H1 (cell line): ENCODE results near the gene ZNF283. TPM values are rescaled to one million over a fixed set of nuclear protein-coding genes. Genes with fewer than 3 reads are reported as not detected.

Experiments used
- CTCF ChIA-PET: fragments of 300-600 bp; sonication (Branson Sonifier 250); formaldehyde crosslinking; loops from one replicate; lab custom pipeline; 2021; ENCODE audit not compliant: partially characterized antibody; lab: Charles Lee
- POLR2A ChIA-PET: fragments of 300-600 bp; sonication (Branson Sonifier 250); formaldehyde crosslinking; loops from one replicate; lab custom pipeline; 2021; ENCODE audit warnings: inconsistent platforms; ENCODE audit not compliant: partially characterized antibody; lab: Charles Lee
- DNase-seq, 2 experiments: peaks; one replicate each; pipeline versions ENCODE4 v3.0.0 to v3.0.0-alpha.2; 2010 to 2022; ENCODE audit warnings: low spot score in 2 of 2, low read depth in 1 of 2, mixed read lengths in 1 of 2
- FAIRE-seq: peaks from 2 replicates; lab custom pipeline; 2011; peaks lifted over from hg19 to GRCh38; lab: Jason Lieb, UNC
- H2AFZ ChIP-seq: 2 replicates; pipeline ENCODE4 v1.8.1; 2012; ENCODE audit warnings: low read length, inconsistent platforms
- H2AK5ac ChIP-seq: 2 replicates; pipeline ENCODE4 v1.6.1; 2013; ENCODE audit warnings: low read depth, low read length
- H2BK120ac ChIP-seq: replicated peaks from 2 replicates; pipeline ENCODE3; 2013; ENCODE audit warnings: low read depth, low read length, inconsistent platforms
- H2BK12ac ChIP-seq: 2 replicates; pipeline ENCODE4 v1.6.1; 2013; ENCODE audit warnings: low read depth, low read length
- H2BK15ac ChIP-seq: 2 replicates; pipeline ENCODE4 v1.6.1; 2013; ENCODE audit warnings: low read length
- H2BK20ac ChIP-seq: 2 replicates; pipeline ENCODE4 v1.6.1; 2013; ENCODE audit warnings: low read length
- H2BK5ac ChIP-seq: 2 replicates; pipeline ENCODE4 v1.6.1; 2013; ENCODE audit warnings: low read depth, low read length
- H3K14ac ChIP-seq: 2 replicates; pipeline ENCODE4 v1.6.1; 2013; ENCODE audit warnings: inconsistent platforms; ENCODE audit not compliant: insufficient read length
- H3K18ac ChIP-seq: 2 replicates; pipeline ENCODE4 v1.6.1; 2013; ENCODE audit warnings: low read length; ENCODE audit errors: extremely low read depth
- H3K23ac ChIP-seq: 2 replicates; pipeline ENCODE4 v1.6.1; 2013; ENCODE audit warnings: inconsistent platforms; ENCODE audit not compliant: insufficient read length
- H3K23me2 ChIP-seq: 2 replicates; pipeline ENCODE4 v1.6.1; 2013; ENCODE audit warnings: low read depth, low read length
- H3K27ac ChIP-seq: 2 replicates; pipeline ENCODE4 v1.6.1; 2011; ENCODE audit warnings: low read depth, low read length, inconsistent platforms
- H3K27me3 ChIP-seq, 4 experiments: replicated peaks in 1 of 4; 1 replicate in 1 of 4; 2 replicates in 3 of 4; pipeline versions ENCODE4 v1.6.1 to v1.8.1; 2011 to 2013; ENCODE audit warnings: low read length in 3 of 4, mild to moderate bottlenecking in 3 of 4, inconsistent platforms in 2 of 4, mixed read lengths in 2 of 4, moderate library complexity in 1 of 4; ENCODE audit not compliant: control insufficient read depth in 3 of 4, insufficient read depth in 3 of 4; ENCODE audit errors: extremely low read depth in 1 of 4
- H3K36me3 ChIP-seq, 4 experiments: 2 replicates each; pipeline versions ENCODE4 v1.6.1 to v1.8.1; 2011 to 2013; ENCODE audit warnings: mild to moderate bottlenecking in 4 of 4, low read length in 3 of 4, moderate library complexity in 2 of 4, control low read depth in 1 of 4, inconsistent platforms in 1 of 4; ENCODE audit not compliant: insufficient read depth in 4 of 4, control insufficient read depth in 2 of 4
- H3K4ac ChIP-seq: replicated peaks from 2 replicates; pipeline ENCODE3; 2013; ENCODE audit warnings: low read length, low read depth, mixed read lengths, inconsistent platforms; ENCODE audit not compliant: insufficient read length
- H3K4me1 ChIP-seq, 4 experiments: replicated peaks in 1 of 4; 1 replicate in 1 of 4; 2 replicates in 3 of 4; pipeline versions ENCODE4 v1.6.1 to v1.8.1; 2011 to 2013; ENCODE audit warnings: low read length in 3 of 4, inconsistent platforms in 2 of 4, mixed read lengths in 1 of 4; ENCODE audit not compliant: insufficient read depth in 4 of 4, control insufficient read depth in 3 of 4
- H3K4me2 ChIP-seq, 2 experiments: 2 replicates each; pipeline versions ENCODE4 v1.6.1 to v1.8.1; 2011 to 2013; ENCODE audit warnings: low read depth in 2 of 2, low read length in 2 of 2, control low read depth in 1 of 2, inconsistent platforms in 1 of 2, mild to moderate bottlenecking in 1 of 2; ENCODE audit not compliant: insufficient read depth in 1 of 2
- H3K4me3 ChIP-seq, 4 experiments: fragments of 200-600, 300-600 bp in 1 of 4; sonication (generic), shearing (Covaris generic), sonication (Bioruptor Twin) in 1 of 4; 2 replicates each; pipeline versions ENCODE4 v1.5.1 to v1.8.1; 2011 to 2016; ENCODE audit warnings: low read length in 4 of 4, low read depth in 3 of 4, control low read depth in 2 of 4, inconsistent platforms in 2 of 4, mild to moderate bottlenecking in 2 of 4, mixed read lengths in 1 of 4, moderate library complexity in 1 of 4; ENCODE audit not compliant: insufficient read depth in 2 of 4; ENCODE audit errors: extremely low read depth in 1 of 4
- H3K56ac ChIP-seq: replicated peaks from 2 replicates; pipeline ENCODE3; 2013; ENCODE audit warnings: low read depth, mild to moderate bottlenecking, mixed read lengths, low read length, inconsistent platforms; ENCODE audit not compliant: insufficient read length
- H3K79me1 ChIP-seq: 2 replicates; pipeline ENCODE4 v1.6.1; 2013; ENCODE audit warnings: low read depth, low read length, control low read depth
- H3K79me2 ChIP-seq, 2 experiments: 2 replicates each; pipeline versions ENCODE4 v1.6.1 to v1.8.1; 2012 to 2013; ENCODE audit warnings: low read length in 2 of 2, mild to moderate bottlenecking in 2 of 2, inconsistent platforms in 1 of 2; ENCODE audit not compliant: insufficient read depth in 2 of 2, control insufficient read depth in 1 of 2
- H3K9ac ChIP-seq, 4 experiments: replicated peaks in 1 of 4; 1 replicate in 1 of 4; 2 replicates in 3 of 4; pipeline versions ENCODE4 v1.6.1 to v1.8.1; 2011 to 2013; ENCODE audit warnings: low read depth in 3 of 4, low read length in 3 of 4, control low read depth in 2 of 4, mild to moderate bottlenecking in 2 of 4, moderate library complexity in 2 of 4, inconsistent platforms in 1 of 4; ENCODE audit errors: extremely low read depth in 1 of 4
- H3K9me3 ChIP-seq, 2 experiments: 2 replicates each; pipeline versions ENCODE4 v1.6.1 to v1.8.1; 2012 to 2013; ENCODE audit warnings: mild to moderate bottlenecking in 2 of 2, moderate library complexity in 2 of 2, control low read depth in 1 of 2, inconsistent platforms in 1 of 2, low read depth in 1 of 2, low read length in 1 of 2, mixed read lengths in 1 of 2; ENCODE audit not compliant: insufficient read depth in 2 of 2
- H4K20me1 ChIP-seq, 2 experiments: replicated peaks in 1 of 2; 2 replicates each; pipeline versions ENCODE3 to v1.8.1; 2011 to 2013; ENCODE audit warnings: inconsistent platforms in 2 of 2, low read length in 2 of 2, mild to moderate bottlenecking in 1 of 2; ENCODE audit not compliant: insufficient read depth in 2 of 2, control insufficient read depth in 1 of 2
- H4K5ac ChIP-seq: 2 replicates; pipeline ENCODE4 v1.6.1; 2013; ENCODE audit warnings: low read length, low read depth, mixed read lengths, inconsistent platforms; ENCODE audit not compliant: insufficient read length
- H4K8ac ChIP-seq: 2 replicates; pipeline ENCODE4 v1.8.0; 2013; ENCODE audit warnings: mild to moderate bottlenecking, moderate library complexity, low read length, inconsistent platforms; ENCODE audit not compliant: insufficient read depth; ENCODE audit errors: extremely low read depth
- H4K91ac ChIP-seq: replicated peaks from 2 replicates; pipeline ENCODE3; 2013; ENCODE audit warnings: low read length, mixed read lengths, inconsistent platforms; ENCODE audit not compliant: insufficient read length
- RAD21 ChIP-seq, 2 experiments: IDR thresholded peaks in 1 of 2; conservative IDR thresholded peaks in 1 of 2; 2 replicates each; pipeline ENCODE4 v1.6.1; 2011; ENCODE audit warnings: low read depth in 2 of 2, low read length in 2 of 2, improper control_type of control experiment in 1 of 2, inconsistent platforms in 1 of 2, mild to moderate bottlenecking in 1 of 2, moderate library complexity in 1 of 2
- SP2 ChIP-seq: IDR thresholded peaks from 2 replicates; pipeline ENCODE4 v1.6.1; 2012; ENCODE audit warnings: mild to moderate bottlenecking, low read length, inconsistent platforms
- WGBS, 2 experiments: shearing (Covaris generic) in 1 of 2; methylation state at CpG; one replicate each; pipeline versions ENCODE4 v1.1.6 to v1.1.7; 2013 to 2015; ENCODE audit warnings: low lambda C conversion rate in 2 of 2, mixed read lengths in 2 of 2, inconsistent platforms in 1 of 2, low coverage in 1 of 2, missing lambda C conversion rate in 1 of 2; ENCODE audit not compliant: insufficient replicate concordance in 2 of 2, insufficient coverage in 1 of 2, insufficient read length in 1 of 2; ENCODE audit errors: extremely low coverage in 1 of 2, missing lambda C conversion rate in 1 of 2; 5-methylcytosine and 5-hydroxymethylcytosine counted together
- polyA plus RNA-seq, 7 experiments: library from polyadenylated mRNA; depleted of rRNA in 3 of 7; stranded (reverse) in 5 of 7; unstranded in 2 of 7; fragments of >200 nt in 5 of 7; fragments of 200-250 nt in 2 of 7; gene quantifications; 1 replicate in 5 of 7; 2 replicates in 1 of 7; 4 replicates in 1 of 7; pipeline versions ENCODE4 v1.2.1 to v1.2.3, GENCODE V29; 2011 to 2013; ENCODE audit warnings: missing spikeins in 2 of 7, mixed read lengths in 2 of 7
- total RNA-seq: library from RNA; stranded (reverse); fragmentation: NEBNext Ultra II Directional; extraction: Animal tissue kit (Norgen Biotek cat#: 25700); gene quantifications from 2 replicates; pipeline ENCODE4 v1.2.1, GENCODE V29; 2021

The ZNF283 gene
- total and polyA plus RNA-seq, 2 of the 8 experiments (the other 6 are each of a cell fraction or from before 2014, with no cell fraction given): 1.1 to 4.3 TPM

- no peak for TF ChIP-seq SP2
- TF ChIP-seq RAD21 (IDR thresholded peaks at IDR 0.05 in 1 of 2, conservative IDR thresholded peaks at IDR 0.05 in 1 of 2; ENCODE audit: low read depth in 2 of 2, low read length in 2 of 2): no peak
Measured at GRCh38 chr19:43858174-43858573, 31.1 kb downstream of the ZNF283 start.

More at GRCh38 chr19:43858174-43858573, 31.1 kb downstream of the ZNF283 start:
- H2AFZ ChIP-seq: no peak overlapping the region
- peaks cover 35 to 46% of the 10 kb centered on the region in 2 experiments for H3K9me3 ChIP-seq
- H3K9ac ChIP-seq: no peak overlapping the region
- ChIA-PET POLR2A (no interaction called here), CTCF (interaction anchor here (0.6 kb wide), 1 partner anchor 705 kb away, joined by 4 read pairs; no protein-coding TSS in a partner anchor)
- no peaks in the 10 kb centered on the region for H3K27me3 ChIP-seq
- H2BK120ac ChIP-seq: no peak overlapping the region
- no peak overlapping the region for H3K18ac ChIP-seq
- H2BK20ac ChIP-seq: no peak overlapping the region
- no peaks in the 10 kb centered on the region for H3K79me1 ChIP-seq
- no peak overlapping the region for H4K8ac ChIP-seq
- H4K5ac ChIP-seq: no peak overlapping the region
- WGBS, 2 experiments: 91% methylated on average over 2 of the region's 2 CpGs; no CpG with 5 or more reads in 1 of the 2 experiments
- no peak overlapping the region for H3K14ac ChIP-seq
- H3K27ac ChIP-seq: no peak overlapping the region
- H3K36me3 ChIP-seq: no peaks in the 10 kb centered on the region
- no peak for DNase-seq
- no peak overlapping the region for H3K23ac ChIP-seq
- H4K20me1 ChIP-seq: no peaks in the 10 kb centered on the region
- no peak overlapping the region for H2BK12ac ChIP-seq
- FAIRE-seq: no peak
- no peak overlapping the region for H2BK5ac ChIP-seq
- no peaks in the 10 kb centered on the region for H3K79me2 ChIP-seq
- H3K56ac ChIP-seq: no peak overlapping the region
- H3K4me3 ChIP-seq: no peak overlapping the region
- H3K4ac ChIP-seq: no peak overlapping the region
- H3K4me1 ChIP-seq: no peaks in the 10 kb centered on the region
- H2BK15ac ChIP-seq: no peak overlapping the region
- no peak overlapping the region for H2AK5ac ChIP-seq
- no peak overlapping the region for H4K91ac ChIP-seq
- H3K4me2 ChIP-seq: no peak overlapping the region
- no peaks in the 10 kb centered on the region for H3K23me2 ChIP-seq
